HTR-8/SVneo (cell line): ENCODE results near the gene TMEM30A.

Experiments used
- DNase-seq: peaks from one replicate; pipeline ENCODE4 v3.0.0; 2011; ENCODE audit warnings: low spot score, mixed read lengths; ENCODE audit not compliant: insufficient read length
- FAIRE-seq: peaks from 2 replicates; lab custom pipeline; 2011; peaks lifted over from hg19 to GRCh38; lab: Jason Lieb, UNC

TMEM30A gene

DNA sequence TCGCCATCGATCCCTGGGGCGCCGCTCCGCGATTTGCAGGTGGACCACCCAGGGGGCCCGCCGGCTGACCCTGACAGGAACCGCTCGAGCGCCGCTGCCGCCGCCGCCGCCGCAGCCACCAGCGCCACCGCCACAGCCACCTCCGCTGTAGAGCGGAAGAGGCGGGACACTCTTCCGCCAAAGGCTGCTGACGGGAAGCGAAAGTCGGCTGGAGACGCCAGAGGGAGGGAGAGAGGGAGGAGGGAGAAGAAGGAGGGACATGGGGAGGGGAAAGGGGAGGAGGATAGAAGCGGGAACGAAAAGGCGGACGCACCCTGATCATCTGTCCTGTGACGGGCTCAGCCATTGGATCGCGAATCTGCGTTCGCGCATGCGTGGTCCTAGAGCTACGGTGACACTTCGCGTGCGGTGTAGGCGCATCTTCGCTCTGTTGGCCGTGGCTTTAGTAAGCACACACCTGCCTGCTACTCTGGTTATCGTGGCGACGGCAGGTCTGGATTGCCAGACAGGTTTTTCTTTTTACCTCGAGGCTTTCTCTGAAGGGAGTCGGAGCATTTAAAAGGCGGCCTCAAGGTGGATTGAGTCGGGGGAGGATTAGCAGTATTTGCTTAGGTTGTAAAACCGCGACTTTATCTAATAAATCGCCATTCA, at the start of gene TMEM30A:
Gene TMEM30A (minus strand): TSS at position 161 of the 651 bp plus-strand sequence. CDS start 154 bp downstream, at position 7.
- peak; percentile 95 for DNase-seq
- FAIRE-seq: peak; percentile 100

DNA sequence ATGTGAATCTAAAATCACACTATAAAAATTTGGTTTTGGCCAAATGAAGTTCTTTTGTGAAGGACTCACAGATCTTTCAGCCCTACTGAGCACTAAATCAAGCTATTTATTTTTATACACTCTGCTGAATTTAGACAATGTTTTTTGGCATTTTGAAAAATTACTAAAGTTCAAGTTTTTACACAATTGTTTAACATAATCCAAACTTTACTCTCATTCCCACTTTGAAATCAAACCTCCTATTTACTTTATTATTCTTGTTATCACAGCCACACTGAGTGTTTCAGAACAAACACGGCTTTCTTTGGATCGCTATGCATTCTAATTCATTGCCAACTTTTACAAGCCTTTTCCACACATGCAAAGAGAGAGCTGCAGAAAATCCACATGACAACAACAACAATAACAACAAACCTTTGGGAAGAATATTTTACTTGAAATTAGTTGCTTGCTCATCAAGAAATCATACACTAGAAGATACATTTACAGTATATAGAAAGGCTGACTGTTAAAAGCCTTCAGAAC, 49.1 kb upstream of the TMEM30A start:
- DNase-seq (no peak), FAIRE-seq (no peak)

DNA sequence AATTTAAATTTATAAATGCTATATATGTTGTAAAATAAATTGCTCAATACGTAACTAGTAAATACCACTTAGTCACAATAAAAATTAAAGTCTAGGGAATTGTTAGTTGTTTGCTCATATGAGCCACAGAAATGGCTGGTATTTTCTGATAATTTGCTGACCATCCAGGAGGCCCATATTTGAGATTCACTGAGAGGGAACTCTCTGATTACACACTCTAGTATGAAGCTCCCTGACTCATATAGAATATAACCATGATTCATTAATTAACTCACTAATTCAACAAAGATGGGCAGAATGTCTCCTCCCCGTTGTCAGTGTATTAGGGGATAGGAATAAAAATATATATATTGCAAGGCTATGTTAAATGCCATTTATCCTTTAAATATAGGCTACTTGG, 46.6 kb upstream of the TMEM30A start:
- no peak for FAIRE-seq
- no peak for DNase-seq

DNA sequence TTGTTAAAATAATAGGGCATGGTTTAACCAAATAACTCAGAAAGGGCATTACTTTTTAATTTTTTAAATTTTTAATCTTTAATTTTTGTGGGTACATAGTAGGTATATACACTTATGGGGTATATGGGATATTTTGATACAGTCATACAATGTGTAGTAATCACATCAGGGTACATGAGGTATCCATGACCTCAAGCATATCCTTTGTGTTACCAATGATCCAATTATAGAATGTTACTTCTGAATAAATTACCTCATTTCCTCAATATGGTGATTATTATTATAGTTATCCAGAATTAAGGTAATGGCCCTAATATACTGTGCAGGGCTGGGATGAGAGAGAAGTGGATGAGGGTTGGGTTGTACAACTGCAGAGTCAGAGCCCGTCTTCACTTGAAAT, 45.1 kb upstream of the TMEM30A start:
- FAIRE-seq: no peak
- no peak for DNase-seq

DNA sequence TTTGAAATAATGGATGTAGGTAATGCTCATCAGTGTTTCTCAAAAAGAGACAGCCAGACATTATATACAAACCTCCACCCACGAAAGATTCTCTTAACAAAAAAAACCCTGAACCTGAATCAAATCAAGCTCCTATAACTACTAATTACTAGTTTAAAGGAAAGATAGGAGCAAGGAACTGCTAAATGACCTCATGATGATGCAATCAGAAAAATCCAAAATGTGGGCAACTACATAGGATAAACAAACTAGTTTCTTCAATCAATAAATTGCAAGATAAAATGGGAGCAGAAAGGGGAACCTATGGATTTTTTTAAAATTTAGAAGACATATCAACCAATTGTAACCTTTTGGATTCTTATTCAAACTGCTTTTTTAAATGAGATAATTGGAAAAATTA, 43.2 kb upstream of the TMEM30A start:
- DNase-seq (no peak), FAIRE-seq (no peak)

DNA sequence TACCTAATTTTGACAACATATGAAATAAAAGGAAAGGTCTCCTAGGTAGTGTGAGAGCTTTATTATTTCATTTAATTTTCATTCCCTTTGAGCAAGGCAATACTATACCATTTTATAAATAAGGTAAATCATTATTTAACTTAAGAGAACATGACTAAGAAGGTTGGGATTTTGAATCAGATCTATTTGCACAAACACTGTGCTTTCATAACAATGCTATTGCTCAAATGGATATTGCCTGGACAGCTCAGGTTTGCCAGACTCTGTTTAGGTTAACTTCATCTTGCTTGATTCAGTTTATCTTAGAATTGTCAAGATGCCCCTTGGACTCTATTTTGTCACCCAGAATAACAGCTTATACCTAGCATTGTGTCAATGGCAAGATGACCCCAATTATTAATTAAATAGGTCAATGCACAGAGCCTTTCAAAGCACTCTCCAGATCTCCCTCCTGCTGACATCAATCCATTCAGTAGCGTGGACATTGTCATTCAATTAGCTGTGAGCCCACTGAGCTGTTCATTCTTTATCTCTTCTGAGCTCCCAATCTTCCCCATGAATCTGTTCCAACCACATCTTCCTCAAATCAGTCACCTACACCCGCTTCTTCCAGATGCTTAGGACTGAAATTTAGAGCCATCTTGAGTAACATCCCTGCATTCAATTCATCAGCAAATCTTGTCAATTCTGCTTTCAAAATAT, 42.1 kb upstream of the TMEM30A start:
- no peak for FAIRE-seq

DNA sequence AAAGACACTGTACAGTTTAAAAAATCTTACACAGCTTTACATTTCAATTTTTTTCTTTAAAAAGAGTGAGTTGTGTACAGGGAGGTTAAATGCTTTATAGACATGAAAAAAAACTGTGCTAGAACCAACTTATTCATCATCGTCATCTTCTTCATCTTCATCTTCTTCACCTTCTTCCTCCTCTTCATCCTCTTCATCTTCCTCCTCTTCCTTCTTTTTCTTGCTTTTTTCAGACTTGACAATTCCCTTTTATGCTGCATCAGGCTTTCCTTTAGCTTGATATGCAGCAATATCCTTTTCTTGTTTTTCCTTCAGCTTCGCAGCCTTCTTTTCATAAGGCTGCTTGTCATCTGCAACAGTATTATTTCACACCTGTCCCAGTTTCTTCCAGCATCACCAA, 34.3 kb upstream of the TMEM30A start:
- no peak for FAIRE-seq
- DNase-seq: no peak

More for the DNA sequence above, 42.1 kb upstream of the TMEM30A start:
- DNase-seq: no peak

DNA sequence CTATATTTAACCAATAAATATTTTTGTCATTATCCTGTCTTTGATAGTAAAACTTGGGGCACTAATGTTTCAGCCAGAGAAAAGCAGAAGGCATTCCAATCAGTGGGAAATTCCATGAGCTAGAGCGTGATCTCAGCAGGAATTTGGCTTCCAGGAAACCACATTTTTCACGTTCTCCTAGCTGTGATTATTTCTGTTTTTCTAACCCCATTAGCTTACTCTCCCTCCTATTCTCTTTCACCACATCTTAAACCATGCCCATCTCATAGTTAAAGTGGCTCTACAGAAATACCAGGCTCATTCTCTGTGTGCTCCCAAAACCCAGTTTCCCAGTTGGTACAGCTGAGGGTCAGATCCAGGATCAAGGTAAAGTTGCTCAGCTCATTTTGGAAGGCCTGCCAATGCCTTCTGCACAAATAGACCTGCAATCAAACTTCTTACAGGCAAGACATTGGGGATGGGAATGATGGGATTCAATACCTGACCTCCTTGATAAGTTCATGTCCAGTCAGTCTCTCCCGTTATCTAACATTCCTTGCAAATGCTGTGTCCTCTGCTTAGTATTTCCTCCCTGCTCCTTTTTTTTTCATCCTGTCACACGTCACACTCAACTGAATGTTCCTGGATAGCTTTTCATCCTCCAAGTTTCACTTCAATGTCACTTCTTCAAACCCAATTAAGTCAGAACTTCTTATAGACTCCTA, 33.1 kb upstream of the TMEM30A start:
- DNase-seq: peak; percentile 18
- FAIRE-seq: no peak

DNA sequence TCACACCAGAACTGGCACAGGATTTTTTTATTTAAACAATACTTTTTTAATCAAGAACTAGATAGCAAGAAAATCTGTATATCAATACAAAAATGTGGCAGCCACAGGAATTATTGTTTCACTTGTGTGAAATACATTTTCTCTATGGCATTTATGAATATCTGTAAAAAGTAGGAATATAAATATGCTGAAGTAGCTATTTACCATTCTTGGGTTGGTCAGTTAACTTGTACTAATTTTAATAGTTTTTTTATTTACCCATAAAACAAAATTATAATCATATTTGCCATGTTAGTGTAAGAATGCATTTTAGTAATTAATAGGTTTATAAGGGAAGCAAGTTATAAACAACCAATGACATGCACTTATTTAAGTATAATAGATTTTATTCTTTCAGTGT, 31.4 kb upstream of the TMEM30A start:
- no peak for FAIRE-seq

DNA sequence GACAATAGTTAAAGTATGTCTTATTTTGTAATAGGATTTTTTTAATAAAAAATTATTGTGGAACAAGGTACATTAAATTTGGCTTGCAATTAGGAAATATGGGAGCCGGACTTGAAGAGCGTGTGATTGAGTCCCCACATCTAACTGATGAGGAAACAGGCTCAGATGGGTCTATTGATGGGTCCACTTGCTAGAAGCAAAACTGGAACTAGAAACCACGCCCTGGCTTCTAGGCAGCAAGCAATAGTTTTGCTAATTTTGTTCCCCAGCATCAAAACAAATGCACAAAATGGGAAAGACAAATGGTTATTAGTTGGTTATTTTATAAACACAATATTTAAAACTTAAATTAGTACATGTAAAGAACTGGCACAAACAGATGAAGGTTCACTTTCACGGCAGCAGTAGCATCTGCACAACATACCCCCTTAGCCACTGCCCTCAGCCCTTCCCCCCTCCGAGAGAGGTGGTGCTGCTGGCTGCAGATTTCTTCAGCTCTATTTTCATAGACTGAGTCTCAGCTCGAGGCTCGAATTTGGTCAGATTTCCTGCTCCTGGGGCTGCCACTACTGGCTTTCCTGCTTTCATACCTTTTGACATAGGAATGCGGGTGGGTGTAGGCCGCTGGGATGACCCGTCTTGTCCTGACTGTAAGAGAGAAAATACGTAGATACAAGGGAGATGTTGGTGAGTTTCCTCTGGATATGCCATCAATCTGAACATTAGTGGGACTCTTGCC, 23.8 kb upstream of the TMEM30A start:
- no peak for DNase-seq

More for the DNA sequence above, 31.4 kb upstream of the TMEM30A start:
- DNase-seq: no peak

DNA sequence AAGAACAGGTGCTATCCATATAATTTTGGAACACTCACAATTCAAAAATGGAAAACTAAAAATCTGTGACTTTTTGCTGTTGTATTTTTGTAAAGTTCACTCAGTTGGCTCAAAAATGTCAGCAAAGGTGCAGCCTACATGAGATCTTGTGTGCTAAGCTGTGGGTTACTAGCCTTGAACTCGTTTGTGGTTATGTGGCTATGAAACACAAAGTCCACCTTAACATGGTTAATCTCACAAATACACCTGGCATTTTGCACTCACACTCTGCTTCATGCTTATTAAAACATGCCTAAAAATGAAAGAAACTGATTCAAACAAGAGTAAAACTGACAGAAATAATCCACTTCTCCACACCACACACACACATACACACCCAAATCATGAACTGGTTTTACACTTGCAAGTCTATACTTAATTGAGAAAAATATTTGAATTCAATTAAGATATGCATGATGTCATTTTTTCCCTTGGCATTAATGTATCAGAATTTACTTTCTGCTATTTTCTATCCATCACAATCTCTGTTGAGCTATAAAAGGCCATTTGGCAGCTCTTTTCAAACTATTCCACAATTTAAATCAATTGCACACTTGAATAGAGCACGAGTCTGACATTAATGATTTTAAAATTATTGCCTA, 22.9 kb upstream of the TMEM30A start:
- DNase-seq (no peak), FAIRE-seq (no peak)

More for the DNA sequence above, 23.8 kb upstream of the TMEM30A start:
- FAIRE-seq: no peak

DNA sequence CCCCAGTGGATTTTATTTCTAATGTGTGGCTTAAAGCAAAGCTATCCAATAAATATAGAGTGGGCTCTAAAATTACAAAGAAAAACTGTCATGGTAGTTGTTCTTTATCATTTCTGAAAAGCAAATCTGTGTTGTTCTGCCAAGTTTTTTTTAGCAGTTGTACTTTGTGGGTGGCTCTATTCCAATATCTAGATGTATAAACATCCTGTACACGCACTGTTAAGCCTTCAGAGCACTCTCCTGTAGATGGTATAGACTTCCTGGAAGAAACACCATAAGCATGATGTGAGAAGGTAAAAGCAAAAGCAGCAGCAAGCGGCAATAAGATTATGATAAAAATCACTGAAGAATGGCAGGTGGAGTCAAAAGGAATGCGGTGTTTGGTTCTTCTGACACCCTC, 21.5 kb upstream of the TMEM30A start:
- DNase-seq (no peak), FAIRE-seq (no peak)

DNA sequence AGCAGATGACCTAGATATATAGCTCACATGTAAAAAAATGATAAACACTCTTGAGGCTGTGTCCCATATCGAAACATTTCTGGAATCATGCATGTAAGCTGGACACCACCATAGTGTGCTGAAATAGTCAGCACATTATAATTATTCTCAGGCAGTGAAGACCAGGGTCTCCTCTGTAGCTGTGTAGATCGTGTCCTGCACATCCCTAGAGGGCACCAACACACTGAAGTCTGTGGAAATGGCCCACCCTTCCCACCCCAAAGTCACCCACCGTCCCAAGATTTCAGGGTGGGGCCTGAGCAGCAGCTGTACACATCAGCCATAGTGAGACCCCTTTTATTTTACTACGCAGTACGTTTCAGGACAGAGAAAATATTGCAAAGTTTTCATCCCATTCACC, 21.0 kb upstream of the TMEM30A start:
- FAIRE-seq: no peak
- DNase-seq: no peak

DNA sequence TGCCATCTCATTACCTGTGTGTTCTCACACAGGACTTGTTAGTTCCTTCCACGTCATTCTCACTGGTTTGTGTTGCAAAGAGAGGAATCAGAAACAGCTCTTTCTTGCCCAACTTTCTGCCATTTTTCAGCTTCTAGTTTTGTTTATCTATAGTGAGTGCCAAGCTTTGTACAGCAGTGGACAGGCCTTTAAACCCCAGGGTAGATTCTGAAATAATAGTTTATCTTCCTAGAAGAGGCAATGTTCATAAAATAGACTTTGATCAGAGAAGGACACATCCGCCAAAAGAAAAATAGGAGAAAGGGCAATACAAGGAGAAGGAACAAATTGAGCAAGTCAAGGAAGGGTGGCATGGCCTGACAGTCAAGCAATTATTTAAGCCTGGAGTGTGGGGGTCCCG, 17.7 kb upstream of the TMEM30A start:
- no peak for DNase-seq
- no peak for FAIRE-seq

DNA sequence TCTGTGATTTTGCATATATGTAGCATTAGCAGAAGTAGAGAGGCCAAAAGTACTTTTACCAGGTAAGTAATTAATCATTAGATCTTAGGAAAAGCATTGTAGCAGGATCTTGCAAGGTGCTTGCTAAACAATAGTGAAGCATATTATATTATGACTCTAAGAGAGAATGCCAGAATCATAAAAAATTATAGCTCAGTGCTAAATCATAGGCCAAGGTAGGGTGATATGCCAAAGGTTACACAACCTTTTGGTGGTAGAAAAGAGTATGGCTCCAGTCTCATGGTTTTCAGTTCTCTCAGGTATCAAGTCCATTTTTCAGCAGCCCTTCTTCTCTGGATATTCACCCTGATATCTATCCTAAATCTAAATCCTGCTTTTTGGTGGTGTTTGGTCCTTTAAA, 16.9 kb upstream of the TMEM30A start:
- FAIRE-seq (no peak), DNase-seq (no peak)

DNA sequence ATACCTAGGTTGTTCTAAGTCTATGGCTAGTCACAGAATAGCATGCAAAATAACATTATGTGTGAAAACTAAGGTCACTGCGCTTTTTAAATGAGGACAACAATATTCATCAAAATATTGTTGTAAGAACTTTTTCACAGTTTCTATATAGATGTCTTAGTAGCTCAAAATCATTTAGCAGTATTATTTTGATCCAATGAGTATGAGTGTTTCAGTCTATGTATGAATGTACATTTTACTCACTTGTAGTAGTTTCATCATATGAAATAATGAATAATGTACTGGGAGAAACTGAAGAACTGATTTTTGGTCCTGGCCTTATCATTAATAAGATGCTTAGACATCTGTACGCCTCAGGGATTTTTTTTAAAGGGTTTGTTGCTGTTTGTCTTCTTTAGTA, 16.5 kb upstream of the TMEM30A start:
- DNase-seq: no peak
- FAIRE-seq: no peak

DNA sequence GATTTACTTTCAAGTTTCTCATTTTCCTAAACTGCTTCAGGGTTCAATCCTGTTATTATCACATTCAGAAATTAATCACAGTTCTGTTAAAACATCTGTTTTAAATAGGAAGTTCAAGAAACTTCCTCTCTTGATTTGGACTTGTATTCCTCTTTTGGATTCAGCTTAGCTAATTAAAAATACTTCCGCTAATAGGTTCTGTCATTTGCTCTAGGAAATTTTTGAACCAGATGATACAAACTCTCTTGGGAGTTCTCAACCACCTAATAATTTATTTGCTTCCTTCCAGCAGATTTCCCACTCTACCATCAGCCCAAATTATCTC, 15.9 kb upstream of the TMEM30A start:
- no peak for FAIRE-seq
- no peak for DNase-seq

DNA sequence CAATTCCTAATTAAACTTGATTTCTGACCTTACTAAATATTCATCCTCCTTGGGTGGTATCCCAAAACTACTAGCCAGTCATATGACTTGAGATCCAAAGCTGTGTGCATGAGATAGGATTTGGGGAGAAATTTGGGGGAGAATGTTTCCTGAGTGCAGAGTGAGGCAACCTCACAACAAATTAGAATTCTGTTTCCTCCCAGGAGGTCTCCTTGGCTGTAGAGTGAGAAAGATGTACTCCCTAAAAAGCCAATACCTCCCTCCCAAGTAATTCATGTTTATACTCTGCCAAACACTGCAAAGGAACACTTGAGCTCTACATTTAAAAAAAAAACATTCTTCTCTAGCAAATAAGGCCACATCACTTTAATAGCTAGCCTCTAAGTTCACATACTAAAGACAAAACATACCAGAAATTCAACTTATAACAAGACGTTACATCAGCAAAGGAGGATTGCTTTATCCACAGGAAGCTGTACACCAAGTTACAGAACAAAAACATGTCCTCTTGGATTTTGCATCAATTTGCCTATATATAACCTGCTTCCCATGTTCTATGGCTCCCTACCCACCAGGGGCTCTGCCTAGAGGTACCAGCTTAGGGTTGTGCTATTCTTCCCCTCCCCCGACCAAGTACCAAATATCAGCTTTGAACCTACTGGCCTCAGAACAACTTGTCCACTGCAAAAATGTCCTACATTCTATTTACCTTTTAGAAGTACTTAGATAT, 15.4 kb upstream of the TMEM30A start:
- DNase-seq: no peak
- no peak for FAIRE-seq
